Activated CD8-positive, alpha-beta T cell treated with anti-CD3 and anti-CD28 coated beads for 36 hours (primary cell): ENCODE results near the gene SPOPL. TPM values are rescaled to one million over a fixed set of nuclear protein-coding genes. Genes with fewer than 3 reads are reported as not detected.
"Not testable (repeated sequence)": the region's sequence is repeated elsewhere in the genome, so short reads cannot be mapped to it uniquely, and the experiment has no call there.

Experiments used
- ATAC-seq: fragments of 200-7000 bp; cut with Tn5 transposase; one replicate; pipeline ENCODE4 v1.10.0; 2021; ENCODE audit warnings: mild to moderate bottlenecking, moderate library complexity
- CTCF ChIA-PET: fragments of 350-600 bp; sonication (Branson Sonifier 250); formaldehyde crosslinking; loops from one replicate; lab custom pipeline; 2021; ENCODE audit warnings: antibody characterized with exemption; lab: Charles Lee
- POLR2A ChIA-PET: fragments of 350-600 bp; sonication (Branson Sonifier 250); formaldehyde crosslinking; loops from one replicate; lab custom pipeline; 2021; ENCODE audit warnings: antibody characterized with exemption; lab: Charles Lee
- DNase-seq: peaks from one replicate; pipeline ENCODE4 v3.0.0-alpha.2; 2020
- H3K27ac Mint-ChIP-seq: one replicate; pipeline ENCODE4 v1.8.0; 2021; ENCODE audit warnings: mild to moderate bottlenecking, mixed read lengths
- H3K27me3 Mint-ChIP-seq: one replicate; pipeline ENCODE4 v1.8.0; 2021; ENCODE audit warnings: mixed read lengths
- H3K36me3 Mint-ChIP-seq: one replicate; pipeline ENCODE4 v1.8.0; 2021; ENCODE audit warnings: low read depth, mixed read lengths
- H3K4me1 Mint-ChIP-seq: one replicate; pipeline ENCODE4 v1.8.0; 2021; ENCODE audit warnings: low read depth, mixed read lengths
- H3K4me3 Mint-ChIP-seq: one replicate; pipeline ENCODE4 v1.8.0; 2021; ENCODE audit warnings: mild to moderate bottlenecking, moderate library complexity, mixed read lengths
- H3K9me3 Mint-ChIP-seq: one replicate; pipeline ENCODE4 v1.8.0; 2021; ENCODE audit warnings: mixed read lengths
- CTCF ChIP-seq: fragments of 200-600 bp; IDR thresholded peaks from one replicate; pipeline ENCODE4 v1.8.0; 2022; ENCODE audit warnings: antibody characterized with exemption, mild to moderate bottlenecking
- intact Hi-C: fragments of 100-400 bp; cut with micrococcal nuclease; formaldehyde crosslinking; loops from one replicate; pipeline ENCODE4 v1.10.0; 2022
- total RNA-seq, 2 experiments: library from RNA; stranded (reverse); gene quantifications; one replicate each; pipeline ENCODE4 v1.2.3, GENCODE V29; 2021

The SPOPL gene
- total RNA-seq, 2 experiments from 2014 or later, result 8.9 to 9.6 TPM

GRCh38 chr2:138531913-138532312 lies 30.3 kb downstream of the SPOPL start:
- H3K36me3 Mint-ChIP-seq, result peaks cover 20% of the 10 kb centered on the region
- peaks cover 4% of the 10 kb centered on the region for H3K9me3 Mint-ChIP-seq
- H3K4me3 Mint-ChIP-seq, result no peak overlapping the region
- intact Hi-C loops, result no loop called here
- H3K27ac Mint-ChIP-seq, result no peak overlapping the region
- ATAC-seq (no peak), DNase-seq (no peak)
- TF ChIP-seq CTCF, result no peak
- no peaks in the 10 kb centered on the region for H3K27me3 Mint-ChIP-seq
- peaks cover 32% of the 10 kb centered on the region for H3K4me1 Mint-ChIP-seq
- CTCF ChIA-PET, result no interaction called here
- POLR2A ChIA-PET, result no interaction called here

- DNase-seq, result no peak
- H3K27ac Mint-ChIP-seq, result no peak overlapping the region
- no peak overlapping the region for H3K4me3 Mint-ChIP-seq
- H3K27me3 Mint-ChIP-seq, result no peaks in the 10 kb centered on the region
- intact Hi-C loops, result no loop called here
- H3K4me1 Mint-ChIP-seq, result peaks cover 25% of the 10 kb centered on the region
- POLR2A ChIA-PET, result no interaction called here
- TF ChIP-seq CTCF, result no peak
- peaks cover 12% of the 10 kb centered on the region for H3K9me3 Mint-ChIP-seq
- H3K36me3 Mint-ChIP-seq, result peaks cover 38% of the 10 kb centered on the region
- ATAC-seq, result no peak
- CTCF ChIA-PET, result no interaction called here
Observed at GRCh38 chr2:138534791-138535190, 33.2 kb downstream of the SPOPL start.

GRCh38 chr2:138536302-138536701 lies 34.7 kb downstream of the SPOPL start:
- ATAC-seq, result no peak
- DNase-seq, result no peak
- Mint-ChIP-seq H3K36me3 (peaks cover 43% of the 10 kb centered on the region), H3K4me3 (no peak overlapping the region), H3K9me3 (peaks cover 15% of the 10 kb centered on the region), H3K27ac (no peak overlapping the region), H3K4me1 (peaks cover 17% of the 10 kb centered on the region), H3K27me3 (no peaks in the 10 kb centered on the region)
- POLR2A ChIA-PET, result no interaction called here
- intact Hi-C loops, result no loop called here
- CTCF ChIA-PET, result no interaction called here
- no peak for TF ChIP-seq CTCF

- no peak for ATAC-seq
- Mint-ChIP-seq H3K4me1 (peaks cover 18% of the 10 kb centered on the region), H3K36me3 (peaks cover 46% of the 10 kb centered on the region), H3K27ac (no peak overlapping the region), H3K27me3 (no peaks in the 10 kb centered on the region), H3K9me3 (peaks cover 18% of the 10 kb centered on the region), H3K4me3 (no peak overlapping the region)
- ChIA-PET POLR2A (no interaction called here), CTCF (no interaction called here)
- intact Hi-C loops, result no loop called here
- TF ChIP-seq CTCF, result no peak
- no peak for DNase-seq
Observed at GRCh38 chr2:138536740-138537139, 35.2 kb downstream of the SPOPL start.

- H3K4me1 Mint-ChIP-seq, result peaks cover 18% of the 10 kb centered on the region
- no peak overlapping the region for H3K4me3 Mint-ChIP-seq
- H3K36me3 Mint-ChIP-seq, result peaks cover 47% of the 10 kb centered on the region
- ATAC-seq (no peak), DNase-seq (no peak)
- peaks cover 21% of the 10 kb centered on the region for H3K9me3 Mint-ChIP-seq
- no peak overlapping the region for H3K27ac Mint-ChIP-seq
- intact Hi-C loops, result no loop called here
- CTCF ChIA-PET, result no interaction called here
- TF ChIP-seq CTCF, result no peak
- POLR2A ChIA-PET, result no interaction called here
- H3K27me3 Mint-ChIP-seq, result no peaks in the 10 kb centered on the region
Observed at GRCh38 chr2:138537170-138537915, 35.8 kb downstream of the SPOPL start.

- ATAC-seq, H3K4me3 Mint-ChIP-seq, intact Hi-C loops, H3K9me3 Mint-ChIP-seq, CTCF ChIA-PET, DNase-seq, H3K27ac Mint-ChIP-seq, H3K27me3 Mint-ChIP-seq: not testable (repeated sequence)
- H3K36me3 Mint-ChIP-seq, result peaks cover 22% of the 10 kb centered on the region
- POLR2A ChIA-PET, result interaction anchor here (1.2 kb wide), 1 partner anchor 42 kb away, joined by 5 read pairs; no protein-coding TSS in a partner anchor
- H3K4me1 Mint-ChIP-seq, result peaks cover 15% of the 10 kb centered on the region
Observed at GRCh38 chr2:138544206-138544605, 42.6 kb downstream of the SPOPL start.
